ENCODE measurements around the gene UQCRH.

The UQCRH gene

DNA sequence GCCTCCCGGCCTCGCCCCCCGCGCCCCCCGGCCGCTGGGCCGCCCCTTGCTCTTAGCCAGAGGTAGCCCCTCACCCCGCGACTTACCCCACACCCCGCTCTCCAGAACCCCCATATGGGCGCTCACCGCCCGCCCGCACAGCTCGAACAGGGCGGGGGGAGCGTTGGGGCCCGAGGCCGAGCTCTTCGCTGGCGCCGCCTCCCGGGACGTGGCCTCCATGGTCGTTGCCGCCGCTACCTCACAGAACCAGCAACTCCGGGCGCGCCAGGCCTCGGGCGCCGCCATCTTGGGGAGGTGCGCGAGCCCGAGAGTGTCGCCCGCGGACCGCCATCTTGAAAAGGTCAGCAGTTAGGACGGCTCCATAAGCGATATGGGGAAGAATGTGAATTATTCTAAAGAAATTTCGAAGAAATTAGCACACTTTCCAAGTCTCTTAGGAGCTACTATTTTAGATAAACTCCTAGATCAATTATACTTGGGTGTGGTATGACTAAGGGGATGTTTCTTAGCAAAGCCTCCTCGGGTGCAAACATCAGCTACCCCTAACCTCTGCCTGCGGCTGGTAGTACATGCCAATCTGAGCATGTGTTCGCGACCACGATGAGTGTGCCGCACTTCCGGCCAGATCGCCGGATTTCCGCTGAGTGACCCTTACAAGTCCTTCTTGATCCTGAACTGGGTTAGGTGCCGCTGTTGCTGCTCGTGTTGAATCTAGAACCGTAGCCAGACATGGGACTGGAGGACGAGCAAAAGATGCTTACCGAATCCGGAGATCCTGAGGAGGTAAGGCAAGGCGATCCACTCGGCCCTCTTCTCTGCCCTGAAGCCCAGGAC, at the start of gene UQCRH, which contains the start of gene LRRC41:
Gene UQCRH (plus strand): TSS at position 661 of the 834 bp plus-strand sequence. CDS start 69 bp downstream, at position 730.
Gene LRRC41 (minus strand): TSS at position 579 of the 834 bp plus-strand sequence. CDS start 294 bp downstream, at position 285.
- in situ Hi-C loops (cut with HindIII; ENCODE audit: low sequenced_read_pairs): no loop called here

DNA sequence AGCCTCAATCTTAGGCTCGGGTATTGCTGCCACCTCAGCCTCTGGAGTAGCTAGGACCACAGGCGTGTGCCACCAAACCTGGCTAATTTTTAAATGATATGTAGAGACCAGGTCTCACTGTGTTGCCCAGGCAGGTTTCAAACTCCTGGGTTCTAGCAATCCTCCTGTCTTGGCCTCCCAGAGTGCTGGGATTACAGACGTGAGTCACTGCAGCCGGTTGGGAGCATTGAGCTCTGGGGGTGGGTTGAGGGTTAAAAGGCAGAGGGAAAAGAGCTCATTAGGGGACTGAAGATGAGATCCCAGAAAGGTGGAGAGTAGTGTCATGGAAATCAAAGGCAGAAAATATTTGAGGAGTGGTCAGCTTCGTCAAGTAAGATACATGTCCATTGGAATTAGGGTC, 48.8 kb upstream of the UQCRH start:
- in situ Hi-C loops (cut with HindIII; ENCODE audit: low sequenced_read_pairs): no loop called here

DNA sequence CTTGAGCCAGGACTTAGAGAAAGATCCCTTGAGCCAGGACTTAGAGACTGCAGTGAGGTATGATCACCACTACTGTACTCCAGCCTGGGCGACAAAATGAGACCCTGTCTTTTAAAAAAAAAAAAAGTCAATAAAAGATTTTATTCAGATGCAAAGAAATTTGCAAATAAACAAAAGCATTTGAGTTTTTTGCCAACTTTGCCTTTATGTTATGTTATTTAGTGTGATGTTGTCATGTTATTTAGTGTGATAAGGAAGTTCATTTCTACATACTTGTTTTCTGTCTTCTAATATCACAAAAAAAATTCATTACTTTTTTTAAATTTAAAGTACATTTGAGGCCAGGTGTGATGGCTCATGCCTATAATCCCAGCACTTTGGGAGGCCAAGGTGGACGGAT, 47.0 kb upstream of the UQCRH start:
- in situ Hi-C loops (cut with HindIII; ENCODE audit: low sequenced_read_pairs): no loop called here

DNA sequence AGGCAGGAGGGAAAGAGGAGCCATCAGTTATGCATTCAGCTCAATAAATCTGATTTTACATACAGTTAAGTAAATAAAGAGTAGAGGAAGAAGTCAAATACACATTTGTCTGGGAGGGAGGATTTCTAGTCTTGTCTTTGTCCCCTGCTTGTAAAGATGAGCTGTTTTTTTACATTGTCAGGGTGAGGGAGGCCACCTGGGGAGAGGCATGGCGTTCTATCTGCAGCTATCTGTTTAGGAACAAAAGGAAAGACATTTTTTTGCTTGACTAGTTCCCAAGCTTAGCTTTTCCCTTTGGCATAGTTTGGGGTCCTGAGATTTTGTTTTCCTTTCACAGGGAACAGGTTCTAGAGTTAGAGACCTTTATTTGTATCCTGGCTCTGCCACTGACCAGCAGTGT, 41.0 kb upstream of the UQCRH start:
- in situ Hi-C loops (cut with HindIII; ENCODE audit: low sequenced_read_pairs): loop anchor here (5.0 kb wide), 1 partner anchor 50 kb away; no protein-coding TSS in a partner anchor

DNA sequence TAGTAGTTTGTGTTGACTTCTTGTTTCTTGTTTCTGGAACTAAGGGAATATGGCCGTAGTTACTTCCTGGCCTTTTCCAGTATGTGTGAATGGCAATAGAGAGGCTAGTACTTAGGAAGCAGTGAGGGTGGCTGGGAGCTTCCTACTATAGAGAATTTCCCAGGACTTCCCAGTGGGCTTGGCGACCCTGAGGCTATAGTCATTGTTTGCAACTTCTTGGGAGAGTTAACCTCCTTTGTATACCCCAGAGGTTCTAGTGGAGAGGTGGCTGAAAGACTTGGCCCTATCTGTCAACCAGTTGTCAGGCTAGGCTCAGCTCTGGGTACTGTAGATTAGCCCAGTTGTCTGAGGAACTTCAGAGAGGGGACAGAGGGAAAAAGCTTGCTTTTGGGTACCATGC, 40.4 kb upstream of the UQCRH start:
- in situ Hi-C loops (cut with HindIII; ENCODE audit: low sequenced_read_pairs): loop anchor here (5.0 kb wide), 1 partner anchor 51 kb away; no protein-coding TSS in a partner anchor

DNA sequence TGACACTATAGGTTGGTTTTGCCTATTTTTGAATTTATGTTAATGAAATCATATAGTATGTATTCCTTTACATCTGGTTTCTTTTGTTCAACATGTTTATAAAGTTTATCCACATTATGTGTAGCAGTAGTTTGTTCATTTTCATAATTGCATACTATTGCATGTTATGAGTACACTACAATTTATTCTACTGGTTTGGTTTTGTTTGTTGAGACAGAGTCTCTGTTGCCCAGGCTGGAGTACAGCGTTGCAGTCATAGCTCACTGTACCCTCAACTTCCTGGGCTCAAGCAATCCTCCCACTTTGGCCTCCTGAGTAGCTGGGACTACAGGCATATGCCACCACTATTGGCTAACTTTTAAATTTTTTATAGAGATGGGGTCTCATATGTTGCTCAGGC, 34.9 kb upstream of the UQCRH start:
- in situ Hi-C loops (cut with HindIII; ENCODE audit: low sequenced_read_pairs): no loop called here

DNA sequence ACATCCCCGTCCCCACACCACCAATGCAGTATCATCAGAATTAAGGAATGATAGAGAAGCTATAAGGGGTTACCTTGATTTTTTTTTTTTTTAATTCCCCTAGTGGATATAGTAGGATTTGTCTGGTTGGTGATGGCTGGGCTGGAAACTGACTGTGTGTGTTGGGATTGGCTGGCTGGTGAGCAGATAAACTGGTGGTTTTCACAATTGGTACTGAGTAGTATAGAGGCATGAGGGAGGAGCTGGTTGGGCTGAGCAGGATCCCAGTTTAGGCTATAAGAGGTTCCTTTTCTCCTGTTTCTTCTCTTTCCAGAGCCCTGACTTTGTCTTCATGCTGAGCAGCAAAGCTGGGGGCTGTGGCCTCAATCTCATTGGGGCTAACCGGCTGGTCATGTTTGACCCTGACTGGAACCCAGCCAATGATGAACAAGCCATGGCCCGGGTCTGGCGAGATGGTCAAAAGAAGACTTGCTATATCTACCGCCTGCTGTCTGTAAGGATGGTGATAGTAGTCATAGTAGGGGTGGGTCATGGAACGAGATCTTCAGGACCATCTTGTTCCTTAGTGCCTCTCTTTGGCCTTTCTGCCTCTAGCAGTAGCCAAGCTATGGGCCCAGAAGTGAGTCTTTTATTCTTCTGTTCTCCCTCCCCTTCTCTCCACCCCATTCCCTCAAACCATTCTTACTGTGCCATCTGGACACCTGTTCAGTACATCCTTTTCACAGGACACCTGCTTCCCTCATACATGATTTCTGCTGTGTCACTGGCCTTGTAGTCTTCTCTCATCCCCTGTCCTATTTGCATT, 29.1 kb upstream of the UQCRH start:
- in situ Hi-C loops (cut with HindIII; ENCODE audit: low sequenced_read_pairs): no loop called here

DNA sequence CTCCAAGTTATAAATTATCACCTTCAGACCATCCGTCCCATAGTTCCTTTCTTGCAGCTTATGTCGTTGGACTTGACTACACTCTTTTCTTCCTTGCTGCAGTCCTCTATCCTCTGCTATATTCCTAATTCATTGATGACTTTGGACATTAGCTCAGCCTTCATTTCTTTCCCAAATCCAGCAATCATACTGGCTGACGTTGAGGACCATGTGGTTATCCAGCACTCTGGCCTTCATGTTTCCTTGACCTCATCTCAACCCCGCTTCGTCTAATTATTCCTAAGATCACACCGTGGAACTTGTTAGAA, 28.5 kb upstream of the UQCRH start:
- in situ Hi-C loops (cut with HindIII; ENCODE audit: low sequenced_read_pairs): no loop called here

DNA sequence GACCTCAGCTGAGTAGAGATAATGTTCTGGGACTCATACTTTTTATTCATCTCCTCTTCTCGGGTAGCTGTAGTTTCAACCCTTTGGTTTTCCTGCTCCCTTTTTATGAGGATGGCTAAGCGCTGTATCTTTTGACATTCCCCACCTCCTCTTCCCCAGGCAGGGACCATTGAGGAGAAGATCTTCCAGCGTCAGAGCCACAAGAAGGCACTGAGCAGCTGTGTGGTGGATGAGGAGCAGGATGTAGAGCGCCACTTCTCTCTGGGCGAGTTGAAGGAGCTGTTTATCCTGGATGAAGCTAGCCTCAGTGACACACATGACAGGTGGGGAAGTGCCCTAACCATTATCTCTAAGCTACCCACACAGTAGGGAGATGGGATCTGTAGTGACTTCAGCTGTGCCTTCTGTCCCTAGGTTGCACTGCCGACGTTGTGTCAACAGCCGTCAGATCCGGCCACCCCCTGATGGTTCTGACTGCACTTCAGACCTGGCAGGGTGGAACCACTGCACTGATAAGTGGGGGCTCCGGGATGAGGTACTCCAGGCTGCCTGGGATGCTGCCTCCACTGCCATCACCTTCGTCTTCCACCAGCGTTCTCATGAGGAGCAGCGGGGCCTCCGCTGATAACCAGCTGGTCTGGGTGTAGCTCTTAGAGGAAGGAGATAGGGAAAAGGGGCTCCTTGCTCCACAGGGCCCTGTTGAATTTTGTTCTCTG, 25.7 kb upstream of the UQCRH start:
- in situ Hi-C loops (cut with HindIII; ENCODE audit: low sequenced_read_pairs): no loop called here

DNA sequence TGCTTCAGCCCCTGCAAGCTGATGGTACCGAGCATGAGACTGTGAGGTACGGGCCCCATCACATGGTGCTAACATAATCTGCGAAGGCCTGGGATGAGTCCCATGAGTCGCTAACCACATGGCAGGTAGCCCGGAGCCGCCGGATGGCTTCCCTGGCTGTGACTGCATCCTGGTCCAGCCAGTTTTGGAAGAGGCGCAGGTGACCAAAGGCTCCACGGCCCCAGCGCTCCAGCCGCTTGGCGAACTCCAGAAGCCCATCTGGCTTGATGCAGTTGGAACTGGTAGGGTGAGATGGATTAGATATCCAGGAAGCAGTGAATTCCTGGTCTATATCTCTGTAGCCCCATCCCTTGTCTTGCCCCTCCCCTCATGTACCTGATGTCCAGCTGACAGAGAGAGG, 24.7 kb upstream of the UQCRH start:
- in situ Hi-C loops (cut with HindIII; ENCODE audit: low sequenced_read_pairs): no loop called here

DNA sequence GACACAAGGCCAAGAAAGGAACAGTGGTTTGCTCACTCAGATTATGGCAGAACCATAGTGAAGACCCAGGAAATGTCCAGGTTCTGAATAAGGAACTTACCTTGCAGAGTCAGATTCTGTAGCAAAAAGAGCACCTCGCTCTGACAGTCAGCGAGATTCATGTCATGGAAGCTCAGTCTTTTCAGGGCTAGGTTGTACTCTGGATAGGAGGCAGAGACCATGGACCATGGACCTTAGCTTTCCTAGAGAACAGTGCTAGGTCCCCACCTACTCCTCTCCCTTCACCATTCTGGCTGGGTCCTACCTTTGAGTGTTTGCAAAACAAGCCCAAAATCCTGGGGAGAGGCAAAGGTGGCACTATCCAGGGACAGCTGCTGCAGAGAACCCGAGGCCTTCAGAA, 23.4 kb upstream of the UQCRH start:
- in situ Hi-C loops (cut with HindIII; ENCODE audit: low sequenced_read_pairs): no loop called here

DNA sequence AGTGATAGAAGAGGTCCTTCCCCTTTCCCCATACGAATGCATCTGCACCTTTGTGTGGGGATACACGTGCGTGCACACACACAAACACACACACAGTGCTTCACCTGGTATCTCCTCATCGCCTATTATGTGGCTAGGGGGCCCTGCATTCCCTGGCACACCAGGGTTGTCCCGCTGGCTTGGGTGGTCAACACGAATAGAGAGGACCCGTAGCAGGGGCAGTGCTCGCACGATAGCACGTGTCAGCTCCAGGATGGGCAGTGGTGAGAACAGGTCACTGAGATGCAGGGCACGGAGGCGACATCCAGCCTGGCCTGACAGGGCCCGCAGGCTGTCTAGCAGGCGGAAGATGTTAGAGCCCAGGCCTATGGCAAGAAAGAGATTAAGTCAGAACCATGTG, 22.5 kb upstream of the UQCRH start:
- in situ Hi-C loops (cut with HindIII; ENCODE audit: low sequenced_read_pairs): no loop called here

DNA sequence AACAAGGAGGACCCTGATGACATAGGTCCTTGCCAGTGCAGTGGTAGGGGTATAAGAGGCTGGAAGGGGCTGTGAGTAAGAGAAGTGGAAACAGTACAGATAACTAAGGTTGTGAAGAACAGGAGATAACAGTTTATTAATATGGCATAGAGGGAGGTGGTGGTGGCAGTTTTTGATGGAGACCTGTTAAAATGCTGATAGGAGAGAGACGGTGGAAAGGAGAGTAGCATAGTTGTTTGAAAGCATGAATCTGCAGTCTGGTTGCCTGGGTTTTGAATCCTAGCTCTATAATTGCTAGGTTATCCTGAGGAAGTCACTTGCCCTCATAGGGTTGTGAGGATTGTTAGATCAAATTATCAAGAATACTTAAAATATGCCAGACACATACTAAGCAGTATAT, 19.4 kb upstream of the UQCRH start:
- in situ Hi-C loops (cut with HindIII; ENCODE audit: low sequenced_read_pairs): no loop called here

DNA sequence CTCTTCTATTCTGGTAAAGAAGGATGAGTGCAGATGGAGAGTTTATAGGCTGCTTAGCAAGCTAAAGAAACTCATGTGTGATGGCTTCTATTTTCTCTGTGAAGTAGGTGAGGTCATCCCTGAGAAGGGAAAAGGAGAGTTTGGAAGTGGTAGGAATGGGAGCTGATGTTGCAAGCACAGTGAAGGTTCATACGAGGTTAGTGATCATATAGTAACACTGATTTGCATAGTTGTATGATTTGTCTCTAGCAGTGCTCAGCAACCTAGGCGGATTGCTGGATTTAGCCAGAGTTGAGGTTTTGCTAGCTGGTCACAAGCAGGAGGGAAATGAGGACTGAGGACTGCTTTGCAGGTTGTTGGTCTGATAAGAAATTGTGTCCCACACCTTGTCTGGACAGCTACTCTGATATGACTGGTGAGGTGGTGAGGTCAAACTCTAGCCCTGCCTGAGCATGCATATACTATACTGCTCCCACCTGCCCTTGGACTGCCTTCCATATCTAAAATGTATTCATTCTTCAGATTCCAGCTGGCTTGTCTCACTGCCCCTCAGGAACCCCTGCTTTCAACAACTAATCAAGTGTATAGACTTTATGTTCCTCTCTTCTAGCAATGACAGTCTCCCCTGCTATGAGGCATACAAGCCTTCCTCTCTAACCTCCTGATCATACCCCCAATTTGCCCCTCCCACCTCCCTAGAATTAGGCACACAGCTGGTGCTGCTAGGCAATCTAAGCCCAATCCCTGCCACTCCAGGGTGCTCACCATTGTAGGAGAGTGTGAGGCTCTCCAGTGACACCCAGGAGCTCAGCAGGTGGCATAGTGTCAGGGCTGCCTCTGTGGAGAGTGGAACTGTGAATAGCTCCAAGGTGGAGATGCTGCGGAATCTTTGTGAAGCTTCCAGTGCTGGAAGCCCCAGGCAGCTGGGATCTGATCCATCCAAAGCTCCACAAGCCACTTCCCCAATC, 18.6 kb upstream of the UQCRH start:
- in situ Hi-C loops (cut with HindIII; ENCODE audit: low sequenced_read_pairs): no loop called here

DNA sequence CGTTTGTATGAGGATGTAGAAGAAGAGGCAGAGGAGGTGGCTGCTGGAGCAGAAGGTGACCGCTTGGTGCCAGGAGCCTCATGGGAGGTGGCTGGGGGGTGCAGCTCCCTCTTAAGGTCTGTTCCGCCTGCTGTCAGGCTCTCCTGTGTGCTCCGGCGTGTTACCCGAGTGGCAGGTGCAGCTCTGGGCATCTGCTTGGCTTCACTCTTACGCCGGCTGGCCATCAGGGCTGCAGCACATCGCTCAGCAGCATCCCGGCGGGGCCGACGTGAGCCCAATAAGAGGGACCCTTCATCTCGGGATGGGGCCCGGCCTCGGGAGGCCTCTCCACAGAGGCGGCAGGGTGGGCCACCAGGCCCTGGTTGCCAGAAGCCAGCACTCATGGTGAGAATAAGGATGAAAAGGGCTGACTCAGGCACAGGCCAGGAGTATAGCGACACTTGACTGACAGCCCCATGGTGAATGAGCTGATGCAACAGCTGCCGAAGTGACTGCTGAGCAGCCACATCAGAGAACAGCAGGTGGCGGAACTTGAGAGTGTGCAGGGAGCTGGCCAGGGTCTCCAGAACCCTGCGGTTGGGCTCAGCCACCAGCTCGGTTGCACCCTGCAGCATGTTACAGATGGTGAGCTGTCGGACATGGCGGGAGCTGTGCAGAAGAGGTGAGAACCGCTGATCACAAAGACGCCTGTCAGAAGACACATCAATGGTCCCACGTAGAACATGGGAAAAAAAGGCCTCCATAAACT, 17.6 kb upstream of the UQCRH start:
- in situ Hi-C loops (cut with HindIII; ENCODE audit: low sequenced_read_pairs): no loop called here

DNA sequence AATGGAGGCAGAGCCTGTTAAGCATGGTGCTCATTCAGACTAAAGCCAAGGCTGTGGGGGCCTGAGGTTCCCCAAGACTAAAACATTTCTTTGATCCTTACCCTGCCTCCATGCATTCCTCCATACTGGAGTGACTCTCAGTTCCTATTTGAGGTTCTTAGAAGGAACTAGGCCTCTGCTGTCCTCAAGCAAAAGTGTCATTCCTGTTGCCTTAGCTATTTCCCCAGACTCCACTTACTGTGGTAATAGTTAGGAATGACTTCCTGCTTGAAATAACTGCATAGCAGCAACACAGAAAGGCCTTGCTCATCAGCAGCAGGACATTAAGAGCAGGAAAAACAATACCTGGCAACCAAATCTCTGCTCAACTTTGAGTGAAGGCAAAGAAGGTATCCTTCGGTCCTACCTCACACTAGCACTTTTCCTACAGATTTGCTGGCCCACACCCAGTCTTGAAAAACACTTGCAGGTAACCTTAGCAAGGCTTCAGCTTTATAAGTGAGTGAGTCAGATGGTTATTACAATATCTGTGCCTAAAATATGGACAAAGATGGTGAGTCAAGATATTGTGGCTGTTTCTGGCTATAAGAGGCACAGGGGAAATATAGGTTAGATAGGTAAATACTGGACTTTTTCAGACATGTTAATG, 14.9 kb upstream of the UQCRH start:
- in situ Hi-C loops (cut with HindIII; ENCODE audit: low sequenced_read_pairs): no loop called here

DNA sequence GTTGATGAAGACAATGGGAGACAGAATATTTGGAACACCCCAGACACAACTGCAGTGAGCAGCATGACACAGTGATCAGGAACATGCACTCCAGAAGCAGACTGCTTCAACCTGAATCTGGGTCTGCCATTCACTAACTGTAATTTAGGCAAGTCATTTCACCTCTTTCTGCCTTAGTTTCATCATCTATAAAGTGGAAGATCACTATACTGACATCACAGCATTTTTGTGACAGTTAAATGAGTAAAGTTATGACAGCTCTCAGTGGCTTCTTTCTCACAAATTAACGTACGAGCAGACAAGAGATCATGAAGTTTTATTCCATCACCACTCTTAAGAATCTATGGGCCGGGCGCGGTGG, 14.4 kb upstream of the UQCRH start:
- in situ Hi-C loops (cut with HindIII; ENCODE audit: low sequenced_read_pairs): no loop called here

DNA sequence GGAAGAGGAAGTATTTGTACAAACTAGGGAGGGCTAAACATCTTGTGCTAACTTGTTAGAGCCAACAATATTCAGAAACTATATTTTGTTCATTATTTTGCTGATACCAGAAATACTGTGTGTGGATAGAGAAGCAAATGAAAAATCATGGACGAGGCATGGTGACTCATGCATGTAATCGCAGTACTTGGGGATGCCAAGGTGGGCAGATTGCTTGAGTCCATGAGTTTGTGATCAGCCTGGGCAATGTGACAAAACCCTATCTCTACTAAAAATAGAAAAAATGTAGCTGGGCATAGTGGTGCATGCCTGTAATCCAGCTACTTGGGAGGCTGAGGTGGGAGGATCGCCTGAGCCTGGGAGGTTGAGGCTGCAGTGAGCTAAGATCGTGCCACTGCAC, 13.5 kb upstream of the UQCRH start:
- in situ Hi-C loops (cut with HindIII; ENCODE audit: low sequenced_read_pairs): no loop called here

DNA sequence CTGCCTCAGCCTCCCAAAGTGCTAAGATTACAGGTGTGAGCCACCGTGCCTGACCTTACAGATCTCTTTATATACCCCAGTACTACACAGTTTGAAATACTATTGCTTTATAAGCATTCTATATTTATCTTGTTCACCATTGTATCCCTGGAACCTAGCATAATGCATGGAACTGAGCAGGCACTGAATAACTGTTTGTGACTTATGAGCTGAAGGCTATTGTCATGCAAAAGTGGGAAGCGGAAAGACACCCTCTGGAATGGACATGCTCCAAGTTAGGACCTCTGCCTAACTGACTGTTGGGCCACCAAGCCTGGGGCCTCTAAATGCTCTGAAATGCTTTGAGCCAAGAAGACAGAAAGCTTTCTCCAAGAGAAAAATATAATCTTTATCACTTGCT, 8.2 kb upstream of the UQCRH start:
- in situ Hi-C loops (cut with HindIII; ENCODE audit: low sequenced_read_pairs): loop anchor here (5.0 kb wide), 1 partner anchor 47 kb away; the partner anchor contains the start of gene NSUN4
